ENCODE results near the gene WDFY1. TPM values are rescaled to one million over a fixed set of nuclear protein-coding genes. Genes with fewer than 3 reads are reported as not detected.

The WDFY1 gene
- total RNA-seq, 4 donors from 2014 or later: 12.0 to 25.7 (median 17.1) TPM

DNA sequence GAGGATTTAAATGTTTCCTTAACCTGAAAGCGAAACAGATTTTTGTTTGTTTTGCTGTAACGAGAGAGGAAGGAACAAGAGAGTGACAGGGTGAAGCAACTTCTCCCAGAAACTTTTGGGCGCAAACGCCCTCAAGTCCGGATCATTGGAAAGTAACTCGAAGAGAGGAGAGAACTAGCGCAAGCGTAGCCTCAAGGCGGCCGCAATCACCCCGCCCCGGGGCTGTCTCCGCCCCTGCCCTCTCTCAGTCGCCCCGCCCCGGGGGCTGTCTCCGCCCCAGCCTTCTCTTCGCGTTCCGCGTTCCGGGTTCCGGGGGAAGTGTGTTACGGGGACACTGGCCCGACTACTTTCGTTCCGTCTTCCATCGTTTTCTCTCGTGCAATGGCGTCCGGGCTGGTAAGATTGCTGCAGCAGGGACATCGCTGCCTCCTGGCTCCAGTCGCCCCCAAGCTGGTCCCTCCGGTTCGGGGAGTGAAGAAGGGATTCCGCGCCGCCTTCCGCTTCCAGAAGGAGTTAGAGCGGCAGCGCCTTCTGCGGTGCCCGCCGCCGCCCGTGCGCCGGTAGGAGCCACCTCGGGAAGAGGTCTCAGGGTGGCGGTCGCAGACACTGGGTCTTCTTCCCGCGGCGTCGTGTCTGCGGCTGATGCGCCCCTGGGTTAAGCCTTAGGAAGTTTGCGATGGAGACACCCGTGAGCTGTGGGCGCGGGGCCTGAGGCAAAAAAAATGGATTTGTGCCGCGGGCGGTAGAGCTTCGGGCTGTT, 12.1 kb upstream of the WDFY1 start, which contains the start of gene MRPL44:
MRPL44 (plus strand) TSS at position 372 of the 760 bp plus-strand sequence; CDS start at position 382, 10 bp downstream.
- Histone ChIP-seq H3K36me3 (peaks cover 0 to 15% of the 10 kb centered on the region in 2 donors), H3K9me3 (no peaks in the 10 kb centered on the region), H3K27me3 (no peaks in the 10 kb centered on the region), H3K4me3 (peak within 1 kb of the TSS; percentile 89 to 100 (median 96)), H3K27ac (peak within 1 kb of the TSS; percentile 82 to 94 (median 87)), H3K4me1 (peaks cover 40 to 50% of the 10 kb centered on the region in 2 donors)
- ATAC-seq: peak; percentile 96 to 97
- intact Hi-C loops (cut with DNase I; ENCODE audit: low total_unique reads): loop anchor here (1.0 to 10.0 kb wide), 2 partner anchors 12 to 1302 kb away; partner anchors contain the start of genes FARSB and WDFY1
- TF ChIP-seq, protein P1, sequence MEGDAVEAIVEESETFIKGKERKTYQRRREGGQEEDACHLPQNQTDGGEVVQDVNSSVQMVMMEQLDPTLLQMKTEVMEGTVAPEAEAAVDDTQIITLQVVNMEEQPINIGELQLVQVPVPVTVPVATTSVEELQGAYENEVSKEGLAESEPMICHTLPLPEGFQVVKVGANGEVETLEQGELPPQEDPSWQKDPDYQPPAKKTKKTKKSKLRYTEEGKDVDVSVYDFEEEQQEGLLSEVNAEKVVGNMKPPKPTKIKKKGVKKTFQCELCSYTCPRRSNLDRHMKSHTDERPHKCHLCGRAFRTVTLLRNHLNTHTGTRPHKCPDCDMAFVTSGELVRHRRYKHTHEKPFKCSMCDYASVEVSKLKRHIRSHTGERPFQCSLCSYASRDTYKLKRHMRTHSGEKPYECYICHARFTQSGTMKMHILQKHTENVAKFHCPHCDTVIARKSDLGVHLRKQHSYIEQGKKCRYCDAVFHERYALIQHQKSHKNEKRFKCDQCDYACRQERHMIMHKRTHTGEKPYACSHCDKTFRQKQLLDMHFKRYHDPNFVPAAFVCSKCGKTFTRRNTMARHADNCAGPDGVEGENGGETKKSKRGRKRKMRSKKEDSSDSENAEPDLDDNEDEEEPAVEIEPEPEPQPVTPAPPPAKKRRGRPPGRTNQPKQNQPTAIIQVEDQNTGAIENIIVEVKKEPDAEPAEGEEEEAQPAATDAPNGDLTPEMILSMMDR (IDR thresholded peaks at IDR 0.05 in 4 of 5, conservative IDR thresholded peaks at IDR 0.05 in 1 of 5): peak in 3 of 5 experiments; percentile 20 to 29 (median 20)
- TF ChIP-seq POLR2A (IDR thresholded peaks at IDR 0.05): peak; percentile 75
- in situ Hi-C loops (cut with MboI; ENCODE audit: low sequenced_read_pairs in 4 of 4): loop anchor here in 3 of 4 donors (25.0 kb wide), 2 partner anchors 605 to 630 kb away; partner anchors contain the start of gene CUL3 (in 2 of the 3)
- DNase-seq: peak; percentile 93 to 94

DNA sequence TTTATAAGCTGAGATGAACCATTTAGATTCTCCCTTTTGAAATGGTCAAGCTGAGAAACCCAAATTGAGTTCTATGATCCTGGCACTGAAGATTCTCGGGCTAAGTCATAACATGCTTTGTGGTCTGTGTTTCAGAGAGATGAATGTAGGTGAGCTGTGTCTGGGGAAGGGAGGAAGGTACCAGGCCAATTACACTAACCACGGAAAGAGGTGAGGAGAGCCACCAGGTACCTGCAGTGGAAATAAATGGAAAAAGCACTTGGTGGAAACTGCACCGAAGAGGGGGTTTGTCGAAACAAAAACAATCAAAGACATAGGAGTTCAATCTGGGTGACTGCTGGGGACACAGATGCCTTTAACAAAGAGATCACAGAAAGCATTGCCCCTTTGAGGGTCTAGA, 11.2 kb upstream of the WDFY1 start:
- no peak for ATAC-seq
- peak overlapping the region; percentile 82 to 94 (median 87) for H3K27ac ChIP-seq
- in situ Hi-C loops (cut with MboI; ENCODE audit: low sequenced_read_pairs in 4 of 4) (loop anchor here in 3 of 4 donors (25.0 kb wide), 2 partner anchors 606 to 631 kb away; partner anchors contain the start of gene CUL3 (in 2 of the 3)), intact Hi-C loops (cut with DNase I; ENCODE audit: low total_unique reads) (loop anchor here (10.0 kb wide), 1 partner anchor 1301 kb away; the partner anchor contains the start of gene FARSB)
- no peaks in the 10 kb centered on the region for H3K9me3 ChIP-seq
- no peaks in the 10 kb centered on the region for H3K27me3 ChIP-seq
- no peak for TF ChIP-seq POLR2A (IDR thresholded peaks at IDR 0.05)
- TF ChIP-seq, protein P1 (IDR thresholded peaks at IDR 0.05 in 4 of 5, conservative IDR thresholded peaks at IDR 0.05 in 1 of 5): no peak
- H3K4me1 ChIP-seq: peaks cover 32 to 40% of the 10 kb centered on the region in 2 donors
- DNase-seq: no peak
- H3K36me3 ChIP-seq: peaks cover 0 to 15% of the 10 kb centered on the region in 2 donors
- H3K4me3 ChIP-seq: peak overlapping the region in 1 of 4 donors; percentile 100

DNA sequence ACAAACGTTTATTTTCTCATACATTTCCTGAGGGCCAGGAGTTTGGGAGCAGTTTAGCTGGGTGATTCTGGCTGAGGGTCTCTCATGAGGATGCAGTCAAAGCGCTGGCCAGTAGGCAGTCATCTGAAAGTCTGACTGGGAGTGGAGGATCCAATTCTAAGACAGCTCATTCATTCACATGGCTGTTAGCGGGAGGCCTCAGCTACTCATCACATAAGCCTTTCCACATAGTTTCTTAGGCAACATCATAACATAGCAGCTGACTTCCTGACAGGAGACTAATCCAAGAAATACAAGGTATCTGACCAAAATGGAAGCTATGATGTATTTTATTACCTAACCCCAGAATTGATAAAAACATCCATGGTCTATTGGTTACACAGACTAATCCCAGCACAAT, 9.3 kb upstream of the WDFY1 start:
- Histone ChIP-seq H3K4me1 (peaks cover 13 to 21% of the 10 kb centered on the region in 2 donors), H3K4me3 (no peak overlapping the region), H3K9me3 (no peaks in the 10 kb centered on the region), H3K27ac (no peak overlapping the region), H3K27me3 (no peaks in the 10 kb centered on the region), H3K36me3 (no peaks in the 10 kb centered on the region)
- ATAC-seq (no peak), DNase-seq (no peak)
- intact Hi-C loops (cut with DNase I; ENCODE audit: low total_unique reads): loop anchor here (10.0 kb wide), 1 partner anchor 1300 kb away; the partner anchor contains the start of gene FARSB
- in situ Hi-C loops (cut with MboI; ENCODE audit: low sequenced_read_pairs in 4 of 4): loop anchor here in 3 of 4 donors (25.0 kb wide), 2 partner anchors 608 to 633 kb away; partner anchors contain the start of gene CUL3 (in 2 of the 3)
- TF ChIP-seq, protein P1 (IDR thresholded peaks at IDR 0.05 in 4 of 5, conservative IDR thresholded peaks at IDR 0.05 in 1 of 5): no peak
- no peak for TF ChIP-seq POLR2A (IDR thresholded peaks at IDR 0.05)

DNA sequence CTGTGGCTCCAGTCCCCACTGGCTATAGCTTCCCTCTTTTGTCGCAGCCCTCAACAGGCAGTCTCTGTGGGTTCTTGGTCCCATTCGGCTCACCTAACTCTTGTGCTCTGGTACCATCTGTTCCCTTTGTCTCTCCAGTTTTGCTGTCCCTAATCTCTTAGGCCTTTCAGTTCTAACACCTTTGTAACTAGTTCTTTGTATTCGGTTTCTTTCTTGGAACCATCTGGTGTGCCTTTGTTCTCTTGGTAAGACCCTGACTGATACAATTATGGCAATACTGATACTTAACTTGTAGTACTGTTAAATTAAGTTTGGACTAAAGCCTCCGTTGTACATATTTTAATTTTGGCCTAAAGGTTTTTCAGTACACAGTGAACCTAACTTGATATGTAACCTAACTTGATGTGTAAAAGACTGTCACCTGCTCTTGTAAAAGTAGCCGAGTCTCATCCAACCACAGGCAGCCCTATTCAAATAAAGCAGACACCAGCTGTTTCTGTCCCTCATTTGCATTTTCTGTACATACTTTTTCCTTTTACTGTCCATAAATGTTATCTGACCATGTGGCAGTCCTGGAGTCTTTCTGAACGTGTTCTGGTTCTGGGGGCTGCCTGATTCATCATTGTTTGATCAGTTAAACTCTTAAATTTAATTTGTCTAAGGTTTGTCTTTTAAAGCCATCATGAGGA, 7.3 kb upstream of the WDFY1 start:
- Histone ChIP-seq H3K4me3 (no peak overlapping the region), H3K36me3 (no peaks in the 10 kb centered on the region), H3K27ac (no peak overlapping the region), H3K9me3 (no peaks in the 10 kb centered on the region), H3K27me3 (no peaks in the 10 kb centered on the region), H3K4me1 (peaks cover 0 to 7% of the 10 kb centered on the region in 2 donors)
- DNase-seq (no peak), ATAC-seq (no peak)
- in situ Hi-C loops (cut with MboI; ENCODE audit: low sequenced_read_pairs in 4 of 4): loop anchor here in 3 of 4 donors (25.0 kb wide), 2 partner anchors 610 to 635 kb away; partner anchors contain the start of gene CUL3 (in 2 of the 3)
- TF ChIP-seq, protein P1 (IDR thresholded peaks at IDR 0.05 in 4 of 5, conservative IDR thresholded peaks at IDR 0.05 in 1 of 5): no peak
- TF ChIP-seq POLR2A (IDR thresholded peaks at IDR 0.05): no peak
- intact Hi-C loops (cut with DNase I; ENCODE audit: low total_unique reads): loop anchor here (10.0 kb wide), 1 partner anchor 1298 kb away; the partner anchor contains the start of gene FARSB
